Adrenal gland (tissue), 5 donors: ENCODE measurements around the gene ZNF20.

Experiments
- POLR2A ChIP-seq, 2 donors: fragments of 450-650 bp; IDR thresholded peaks; one replicate each; pipeline ENCODE4 v1.6.1; 2017; ENCODE audit warnings: antibody characterized with exemption in 2 of 2, mild to moderate bottlenecking in 2 of 2, moderate library complexity in 1 of 2
- TF ChIP-seq, protein P1 (sequence below), 6 experiments: fragments of 450-650 bp in 4 of 6; fragments of 200-600 bp in 2 of 6; sonication (generic) in 1 of 6; IDR thresholded peaks; 1 replicate in 5 of 6; 2 replicates in 1 of 6; pipeline versions ENCODE4 v1.5.1 to v1.8.0; 2016 to 2021; ENCODE audit warnings: antibody characterized with exemption in 6 of 6, mild to moderate bottlenecking in 2 of 6, moderate library complexity in 1 of 6
- donor health status: DM: no; HTN: no; CAD: no.

DNA sequence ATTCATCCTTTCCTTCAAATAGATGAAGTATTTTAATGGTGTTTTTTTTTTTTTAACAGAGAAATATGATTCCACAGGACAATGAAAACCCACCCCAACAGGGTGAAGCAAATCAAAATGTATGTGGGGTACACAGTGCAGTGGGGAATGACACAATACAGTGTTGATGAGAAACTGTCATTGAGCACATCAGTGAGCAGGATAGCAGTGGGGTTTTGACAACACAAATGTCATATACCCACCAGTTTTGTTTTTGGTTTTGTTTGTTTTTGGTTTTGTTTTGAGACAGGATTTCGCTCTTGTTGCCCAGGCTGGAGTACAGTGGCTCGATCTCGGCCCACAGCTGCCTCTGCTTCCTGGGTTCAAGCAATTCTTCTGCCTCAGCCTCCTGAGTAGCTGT lies 46.4 kb downstream of the ZNF20 start:
- TF ChIP-seq, protein P1, sequence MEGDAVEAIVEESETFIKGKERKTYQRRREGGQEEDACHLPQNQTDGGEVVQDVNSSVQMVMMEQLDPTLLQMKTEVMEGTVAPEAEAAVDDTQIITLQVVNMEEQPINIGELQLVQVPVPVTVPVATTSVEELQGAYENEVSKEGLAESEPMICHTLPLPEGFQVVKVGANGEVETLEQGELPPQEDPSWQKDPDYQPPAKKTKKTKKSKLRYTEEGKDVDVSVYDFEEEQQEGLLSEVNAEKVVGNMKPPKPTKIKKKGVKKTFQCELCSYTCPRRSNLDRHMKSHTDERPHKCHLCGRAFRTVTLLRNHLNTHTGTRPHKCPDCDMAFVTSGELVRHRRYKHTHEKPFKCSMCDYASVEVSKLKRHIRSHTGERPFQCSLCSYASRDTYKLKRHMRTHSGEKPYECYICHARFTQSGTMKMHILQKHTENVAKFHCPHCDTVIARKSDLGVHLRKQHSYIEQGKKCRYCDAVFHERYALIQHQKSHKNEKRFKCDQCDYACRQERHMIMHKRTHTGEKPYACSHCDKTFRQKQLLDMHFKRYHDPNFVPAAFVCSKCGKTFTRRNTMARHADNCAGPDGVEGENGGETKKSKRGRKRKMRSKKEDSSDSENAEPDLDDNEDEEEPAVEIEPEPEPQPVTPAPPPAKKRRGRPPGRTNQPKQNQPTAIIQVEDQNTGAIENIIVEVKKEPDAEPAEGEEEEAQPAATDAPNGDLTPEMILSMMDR (IDR thresholded peaks at IDR 0.05): no peak
- no peak for TF ChIP-seq POLR2A (IDR thresholded peaks at IDR 0.05)
